ENCODE data around the gene PLCL1.
"Not testable (repeated sequence)": the region's sequence is repeated elsewhere in the genome, so short reads cannot be mapped to it uniquely, and the experiment has no call there.

PLCL1 gene

GRCh38 chr2:198000417-198000816 lies 196.0 kb downstream of the PLCL1 start:
- DNase-seq (ENCODE audit: low spot score) = no peak

DNA sequence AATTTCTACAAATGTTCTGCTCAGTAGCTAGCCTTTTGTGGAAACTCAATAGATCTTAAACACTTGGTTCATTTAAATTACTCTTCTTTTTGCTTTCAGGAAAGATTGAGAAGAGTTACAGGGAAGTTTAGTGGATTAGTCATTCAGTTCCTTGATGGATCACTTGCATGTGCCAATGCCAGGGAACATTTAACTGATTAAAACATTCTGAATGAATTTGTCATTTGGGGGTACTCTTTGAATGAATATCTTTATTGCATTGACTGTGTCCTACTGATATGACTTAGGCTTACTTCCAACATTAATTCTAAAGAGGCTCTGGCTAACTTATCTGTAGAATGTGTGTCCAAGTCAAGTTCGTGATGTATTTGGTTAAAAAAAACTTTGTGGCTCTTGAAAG lies 199.8 kb downstream of the PLCL1 start:
- no peak for DNase-seq (ENCODE audit: low spot score)

- no peak for DNase-seq (ENCODE audit: low spot score)
Observed at GRCh38 chr2:198004921-198005829, 200.8 kb downstream of the PLCL1 start.

- DNase-seq (ENCODE audit: low spot score) = no peak
Observed at GRCh38 chr2:198006733-198007132, 202.3 kb downstream of the PLCL1 start.

DNA sequence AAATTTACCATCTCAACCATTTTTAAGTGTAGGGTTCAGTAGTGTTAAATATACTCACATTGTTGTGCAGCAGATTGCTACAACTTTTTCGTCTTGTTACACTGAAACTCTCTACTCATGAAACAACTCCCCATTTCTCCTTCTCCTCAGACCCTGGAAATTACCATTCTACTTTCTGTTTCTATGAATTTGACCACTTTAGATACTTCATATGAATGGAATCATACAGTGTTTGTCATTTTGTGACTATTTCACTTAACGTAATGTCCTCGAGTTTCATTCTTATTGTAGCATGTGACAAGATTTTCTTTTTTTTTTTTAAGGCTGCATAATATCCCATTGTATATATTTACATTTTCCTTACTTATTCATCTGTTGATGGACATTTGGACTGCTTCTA lies 203.8 kb downstream of the PLCL1 start:
- DNase-seq (ENCODE audit: low spot score) = no peak

DNA sequence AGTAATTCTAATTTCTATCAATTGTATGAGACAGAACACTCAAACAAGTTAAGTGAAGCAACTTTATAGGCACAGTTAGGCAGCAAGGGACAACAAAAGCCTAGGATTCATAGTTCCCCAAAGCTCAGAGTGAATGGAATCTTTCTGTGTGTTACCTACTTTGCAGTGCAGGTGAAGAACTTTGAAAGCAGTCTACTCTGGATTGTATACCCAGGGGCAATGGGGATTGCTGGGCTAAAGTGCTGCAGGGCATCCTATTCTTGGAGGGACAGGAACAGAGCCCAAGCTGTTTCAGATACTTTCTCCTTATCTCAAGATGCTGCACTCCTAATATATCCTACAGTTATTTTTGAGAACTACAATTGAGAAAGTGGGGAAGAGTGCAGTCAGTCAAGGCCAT lies 207.6 kb downstream of the PLCL1 start:
- DNase-seq (ENCODE audit: low spot score) = no peak

GRCh38 chr2:198016243-198016642 lies 211.8 kb downstream of the PLCL1 start:
- DNase-seq (ENCODE audit: low spot score) = no peak

DNA sequence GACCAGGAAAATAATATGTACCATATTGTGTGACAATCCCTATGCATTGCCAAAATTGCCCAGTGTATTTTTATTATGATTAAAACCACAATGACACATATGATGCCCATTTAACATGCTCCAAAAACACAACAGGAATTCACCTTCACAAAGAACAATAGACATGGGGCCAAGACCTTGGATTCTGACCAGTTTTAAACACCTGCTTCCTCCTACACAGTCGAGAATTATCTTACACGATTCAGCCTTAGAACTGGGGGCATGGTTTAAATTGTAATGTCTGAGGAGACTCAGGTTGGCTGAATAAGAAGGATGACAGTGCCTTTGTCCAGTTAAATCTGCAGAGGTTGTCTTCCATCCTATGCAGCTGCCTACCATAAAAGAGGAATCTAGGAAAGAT lies 212.7 kb downstream of the PLCL1 start:
- DNase-seq (ENCODE audit: low spot score) = no peak

DNA sequence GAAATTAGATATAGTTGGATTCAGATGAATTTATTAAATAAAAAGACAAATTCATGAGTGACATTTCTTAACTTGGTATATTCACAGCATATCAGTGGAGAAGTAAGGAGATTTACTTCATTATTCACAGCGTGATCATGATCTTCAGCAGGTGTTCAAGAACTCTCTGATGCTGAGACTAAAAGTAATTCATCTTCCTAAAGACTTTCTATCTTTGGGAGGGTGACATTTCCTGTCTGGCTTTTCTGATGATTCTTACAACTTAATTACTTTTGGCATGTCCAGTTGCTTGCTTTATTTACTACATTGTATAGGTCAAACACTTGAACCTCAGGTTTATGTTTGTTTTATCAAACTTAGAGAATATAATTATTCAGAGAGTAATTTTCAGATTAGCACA lies 224.6 kb downstream of the PLCL1 start:
- DNase-seq (ENCODE audit: low spot score) = no peak

GRCh38 chr2:198029576-198029975 lies 225.2 kb downstream of the PLCL1 start:
- not testable (repeated sequence) for DNase-seq (ENCODE audit: low spot score)

DNA sequence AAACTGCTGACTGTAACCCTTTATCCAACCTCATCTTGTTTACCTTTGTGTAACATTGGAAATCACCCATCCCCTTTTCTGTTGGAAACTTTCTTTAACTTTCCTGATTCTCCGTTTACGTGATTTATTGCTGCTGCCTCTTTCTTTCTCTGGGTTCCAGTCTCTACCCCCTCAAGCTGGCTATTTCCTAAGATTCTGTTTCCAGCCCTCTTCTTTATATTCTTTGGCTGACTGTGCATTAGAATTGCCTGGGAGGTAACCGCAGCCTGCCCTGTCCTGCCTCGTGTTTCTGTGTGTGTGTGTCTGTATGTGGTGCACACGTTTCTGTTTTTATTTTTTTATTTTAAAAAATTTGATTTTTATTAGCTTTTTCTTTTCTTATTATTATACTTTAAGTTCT lies 229.2 kb downstream of the PLCL1 start:
- DNase-seq (ENCODE audit: low spot score) = no peak

GRCh38 chr2:198036029-198036879 lies 231.9 kb downstream of the PLCL1 start:
- DNase-seq (ENCODE audit: low spot score) = no peak

DNA sequence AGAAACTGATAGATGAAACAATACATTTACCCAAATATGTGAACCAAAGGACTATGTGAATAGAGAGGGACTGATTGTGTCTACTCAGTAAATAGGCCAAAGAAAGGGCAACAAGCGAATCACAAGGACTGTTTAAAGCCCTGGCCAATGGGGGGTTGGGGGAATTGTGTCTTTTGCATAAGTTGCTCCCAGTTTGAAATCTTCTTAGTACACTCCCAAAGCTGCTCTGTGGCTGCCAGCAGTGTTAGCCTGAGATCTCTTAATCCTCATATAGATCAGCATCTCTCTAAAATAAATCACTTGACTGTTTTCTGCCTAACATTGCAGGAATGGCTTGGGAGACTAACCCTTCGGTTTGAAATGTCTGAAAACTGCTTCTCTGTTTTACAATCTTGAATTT lies 236.4 kb downstream of the PLCL1 start:
- no peak for DNase-seq (ENCODE audit: low spot score)

GRCh38 chr2:198042189-198042588 lies 237.8 kb downstream of the PLCL1 start:
- DNase-seq (ENCODE audit: low spot score) = no peak

DNA sequence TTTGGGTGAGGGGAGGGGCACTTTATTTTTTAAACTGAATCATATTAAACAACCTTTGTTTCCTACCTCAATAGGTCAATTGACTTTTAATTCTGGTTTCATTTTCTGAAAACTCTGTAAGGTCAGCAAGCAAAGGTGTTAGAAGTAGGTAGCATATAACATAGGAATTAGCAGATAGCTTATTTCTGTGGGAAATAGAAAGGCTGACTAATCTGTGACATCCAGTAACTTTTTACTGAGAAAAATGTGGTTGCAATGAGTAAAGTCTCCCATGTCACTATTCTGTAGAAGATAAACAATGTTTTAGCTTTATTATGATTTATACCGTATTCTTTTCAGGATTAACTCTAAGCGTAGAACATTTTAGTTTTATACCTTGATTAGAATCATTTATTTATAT lies 240.4 kb downstream of the PLCL1 start:
- DNase-seq (ENCODE audit: low spot score) = no peak

DNA sequence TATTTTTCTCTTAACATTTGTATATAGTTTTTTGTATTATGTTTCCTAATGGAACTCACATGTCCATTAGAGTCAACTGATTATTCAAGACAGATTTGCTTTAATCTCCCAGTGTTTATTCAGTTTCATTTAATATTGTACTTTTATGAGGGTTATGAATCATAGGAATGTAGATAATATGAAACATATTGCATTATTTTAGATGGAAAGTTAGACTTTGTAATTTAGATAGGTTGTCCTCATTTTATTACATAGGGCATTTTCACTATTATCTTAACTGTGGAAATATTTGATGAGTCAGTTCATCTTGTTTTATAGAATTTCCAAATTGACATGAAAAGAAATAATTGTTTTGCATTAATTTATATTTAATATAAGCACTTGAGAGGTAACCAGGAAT lies 240.8 kb downstream of the PLCL1 start:
- no peak for DNase-seq (ENCODE audit: low spot score)

DNA sequence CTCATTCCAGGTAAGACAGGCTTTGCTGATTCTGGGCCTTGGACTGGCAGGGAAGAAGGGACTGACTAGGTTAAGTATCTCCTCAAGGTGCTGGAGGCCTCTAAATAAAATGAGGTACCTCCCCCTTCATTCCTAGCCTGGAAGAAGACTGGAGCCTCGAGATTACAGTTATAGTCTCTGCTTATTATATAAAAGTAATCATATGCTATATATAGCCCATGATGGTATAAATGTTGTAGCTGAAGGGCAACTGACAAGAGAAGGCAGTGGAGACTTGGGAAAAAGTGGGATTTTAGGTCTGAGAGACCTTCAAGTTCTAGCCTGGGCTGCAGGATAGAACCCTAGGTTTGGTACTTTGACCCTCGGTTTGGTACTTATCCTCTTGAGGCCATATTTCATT lies 248.3 kb downstream of the PLCL1 start:
- DNase-seq (ENCODE audit: low spot score) = no peak

DNA sequence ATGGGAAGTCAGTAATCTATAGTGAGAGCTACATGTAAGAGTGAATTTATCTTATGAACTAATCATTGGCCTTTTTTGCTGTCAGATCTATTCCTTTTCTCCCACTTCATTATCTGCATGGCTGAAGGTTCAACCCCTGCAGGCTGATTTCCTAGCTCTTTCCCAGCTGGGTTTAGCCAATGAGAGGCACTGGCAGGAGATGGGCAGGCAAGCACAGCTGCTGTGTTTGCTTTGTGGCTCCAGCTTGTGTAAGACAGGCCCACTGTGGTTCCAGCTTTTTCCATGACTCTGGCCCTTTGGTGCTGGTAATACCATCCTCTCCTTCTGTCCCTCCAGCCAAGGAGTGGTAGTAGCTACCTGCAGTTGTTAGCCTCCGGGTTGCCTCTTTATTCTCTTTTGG lies 248.8 kb downstream of the PLCL1 start:
- DNase-seq (ENCODE audit: low spot score) = no peak

GRCh38 chr2:198053776-198054175 lies 249.4 kb downstream of the PLCL1 start:
- no peak for DNase-seq (ENCODE audit: low spot score)

DNA sequence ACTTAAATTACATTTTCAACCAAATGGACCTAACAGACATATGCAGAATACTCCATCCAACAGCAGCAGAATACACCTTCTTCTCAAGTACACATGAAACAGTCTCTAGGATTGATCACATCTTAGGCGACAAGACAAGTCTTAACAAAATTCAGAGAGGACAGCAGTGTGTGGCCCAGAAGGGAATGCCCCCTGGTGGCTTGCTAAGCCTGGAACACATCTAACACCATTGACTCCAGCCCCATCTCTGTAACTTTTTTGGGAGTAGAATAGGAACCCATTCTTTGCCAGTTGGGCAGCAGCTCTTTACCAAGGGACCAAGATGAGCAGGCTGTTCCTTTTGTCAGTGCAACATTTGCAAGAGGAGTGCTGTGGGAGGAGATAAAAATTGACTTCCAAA lies 249.9 kb downstream of the PLCL1 start:
- peak; percentile 44 for DNase-seq (ENCODE audit: low spot score)

DNA sequence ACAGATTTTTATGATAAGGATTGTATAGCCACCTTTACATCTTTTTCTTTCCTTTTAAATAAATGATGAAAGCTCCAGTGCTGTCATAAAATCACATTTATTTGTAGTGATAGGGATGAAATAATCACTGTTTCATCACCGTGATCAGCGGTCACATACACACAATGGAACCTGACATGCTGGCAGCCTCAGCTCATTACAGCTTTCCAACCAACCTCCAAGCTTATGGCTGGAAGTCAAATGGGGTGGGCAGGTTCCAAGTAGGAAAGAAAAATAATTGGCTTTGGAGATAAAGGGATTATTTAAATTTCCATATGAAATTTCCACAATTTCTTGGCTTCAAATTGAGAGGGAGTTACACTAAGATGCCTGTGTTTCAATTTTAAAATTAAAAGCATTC lies 251.3 kb downstream of the PLCL1 start:
- no peak for DNase-seq (ENCODE audit: low spot score)

GRCh38 chr2:198056836-198057235 lies 252.4 kb downstream of the PLCL1 start:
- no peak for DNase-seq (ENCODE audit: low spot score)

GRCh38 chr2:198059800-198060199 lies 255.4 kb downstream of the PLCL1 start:
- no peak for DNase-seq (ENCODE audit: low spot score)

All from NAMALWA (cell line).